Neutrophil (primary cell): Measurements from ENCODE around the gene MYO3B.

Source experiments
- H3K27ac ChIP-seq: fragments of 200-600 bp; sonication (generic); 2 replicates; pipeline ENCODE4 v1.5.1; 2016; ENCODE audit warnings: mild to moderate bottlenecking, moderate library complexity
- H3K27me3 ChIP-seq: fragments of 200-600 bp; sonication (generic); 2 replicates; pipeline ENCODE4 v1.6.0; 2016; ENCODE audit warnings: mild to moderate bottlenecking
- H3K36me3 ChIP-seq: fragments of 200-600 bp; sonication (generic); 2 replicates; pipeline ENCODE4 v1.5.1; 2017
- H3K4me1 ChIP-seq, 2 experiments: fragments of 200-600 bp in 1 of 2; sonication (generic) in 1 of 2; 1 replicate in 1 of 2; 2 replicates in 1 of 2; pipeline versions ENCODE4 v1.5.1 to v1.6.1; 2013 to 2016; ENCODE audit warnings: low read depth in 1 of 2, low read length in 1 of 2, mild to moderate bottlenecking in 1 of 2, moderate library complexity in 1 of 2; ENCODE audit not compliant: control insufficient read depth in 1 of 2, insufficient read depth in 1 of 2
- H3K4me3 ChIP-seq, 2 experiments: fragments of 200-600 bp in 1 of 2; sonication (generic) in 1 of 2; 1 replicate in 1 of 2; 2 replicates in 1 of 2; pipeline ENCODE4 v1.5.1; 2013 to 2016; ENCODE audit warnings: low read depth in 1 of 2, low read length in 1 of 2, mild to moderate bottlenecking in 1 of 2, moderate library complexity in 1 of 2
- H3K9me3 ChIP-seq: fragments of 200-600 bp; sonication (generic); 2 replicates; pipeline ENCODE4 v1.5.1; 2016
- TF ChIP-seq, protein P1 (sequence below): fragments of 200-600 bp; sonication (generic); IDR thresholded peaks from 2 replicates; pipeline ENCODE4 v1.5.1; 2016; ENCODE audit warnings: antibody characterized with exemption

Gene MYO3B

GRCh38 chr2:170177950-170178781 is at the start of gene MYO3B:
Gene MYO3B, plus strand, starts transcription at chr2:170178147. Its CDS starts 141 bp downstream, at chr2:170178288.
- Histone ChIP-seq H3K36me3 (no peaks in the 10 kb centered on the region), H3K27me3 (no peaks in the 10 kb centered on the region), H3K9me3 (no peaks in the 10 kb centered on the region), H3K4me1 (no peaks in the 10 kb centered on the region), H3K27ac (no peak within 1 kb of the TSS), H3K4me3 (no peak within 1 kb of the TSS)
- TF ChIP-seq, protein P1, sequence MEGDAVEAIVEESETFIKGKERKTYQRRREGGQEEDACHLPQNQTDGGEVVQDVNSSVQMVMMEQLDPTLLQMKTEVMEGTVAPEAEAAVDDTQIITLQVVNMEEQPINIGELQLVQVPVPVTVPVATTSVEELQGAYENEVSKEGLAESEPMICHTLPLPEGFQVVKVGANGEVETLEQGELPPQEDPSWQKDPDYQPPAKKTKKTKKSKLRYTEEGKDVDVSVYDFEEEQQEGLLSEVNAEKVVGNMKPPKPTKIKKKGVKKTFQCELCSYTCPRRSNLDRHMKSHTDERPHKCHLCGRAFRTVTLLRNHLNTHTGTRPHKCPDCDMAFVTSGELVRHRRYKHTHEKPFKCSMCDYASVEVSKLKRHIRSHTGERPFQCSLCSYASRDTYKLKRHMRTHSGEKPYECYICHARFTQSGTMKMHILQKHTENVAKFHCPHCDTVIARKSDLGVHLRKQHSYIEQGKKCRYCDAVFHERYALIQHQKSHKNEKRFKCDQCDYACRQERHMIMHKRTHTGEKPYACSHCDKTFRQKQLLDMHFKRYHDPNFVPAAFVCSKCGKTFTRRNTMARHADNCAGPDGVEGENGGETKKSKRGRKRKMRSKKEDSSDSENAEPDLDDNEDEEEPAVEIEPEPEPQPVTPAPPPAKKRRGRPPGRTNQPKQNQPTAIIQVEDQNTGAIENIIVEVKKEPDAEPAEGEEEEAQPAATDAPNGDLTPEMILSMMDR: no peak

GRCh38 chr2:170139276-170139967 is 38.5 kb upstream of the MYO3B start:
- Histone ChIP-seq H3K4me1 (no peaks in the 10 kb centered on the region), H3K9me3 (no peaks in the 10 kb centered on the region), H3K27me3 (no peaks in the 10 kb centered on the region), H3K27ac (no peak overlapping the region), H3K36me3 (no peaks in the 10 kb centered on the region), H3K4me3 (no peak overlapping the region)
- TF ChIP-seq, protein P1: no peak

GRCh38 chr2:170140561-170140960 is 37.4 kb upstream of the MYO3B start:
- no peaks in the 10 kb centered on the region for H3K36me3 ChIP-seq
- H3K27ac ChIP-seq: no peak overlapping the region
- H3K9me3 ChIP-seq: no peaks in the 10 kb centered on the region
- H3K27me3 ChIP-seq: no peaks in the 10 kb centered on the region
- no peak overlapping the region for H3K4me3 ChIP-seq
- no peaks in the 10 kb centered on the region for H3K4me1 ChIP-seq
- TF ChIP-seq, protein P1: no peak

DNA sequence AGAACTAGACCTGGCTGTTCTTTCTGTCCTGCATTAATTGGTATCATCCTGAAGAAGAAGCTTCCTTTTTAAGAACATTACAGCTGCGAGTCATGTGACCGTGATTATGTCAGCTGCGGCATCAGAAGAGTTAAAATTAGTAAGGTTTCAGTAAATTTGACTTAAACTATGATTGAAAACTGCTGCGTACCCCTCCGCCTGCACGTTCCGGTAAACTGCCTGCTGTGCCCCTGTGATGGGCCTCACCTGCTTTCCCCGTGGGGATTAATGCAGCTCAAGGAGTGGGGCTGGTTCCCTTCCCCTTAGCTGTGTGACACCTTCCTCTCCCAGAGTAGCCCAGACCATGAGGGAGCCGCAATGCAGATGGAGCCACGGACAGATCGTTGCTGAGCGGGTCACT is 36.1 kb upstream of the MYO3B start:
- no peak overlapping the region for H3K27ac ChIP-seq
- TF ChIP-seq, protein P1: no peak

GRCh38 chr2:170142502-170142901 is 35.4 kb upstream of the MYO3B start:
- H3K4me3 ChIP-seq: no peak overlapping the region

More for the DNA sequence above, 36.1 kb upstream of the MYO3B start:
- H3K27me3 ChIP-seq: no peaks in the 10 kb centered on the region
- H3K4me1 ChIP-seq: no peaks in the 10 kb centered on the region
- no peaks in the 10 kb centered on the region for H3K36me3 ChIP-seq
- no peaks in the 10 kb centered on the region for H3K9me3 ChIP-seq
- no peak overlapping the region for H3K4me3 ChIP-seq

More at GRCh38 chr2:170142502-170142901, 35.4 kb upstream of the MYO3B start:
- no peaks in the 10 kb centered on the region for H3K27me3 ChIP-seq
- H3K4me1 ChIP-seq: no peaks in the 10 kb centered on the region
- no peak overlapping the region for H3K27ac ChIP-seq
- TF ChIP-seq, protein P1: no peak
- no peaks in the 10 kb centered on the region for H3K36me3 ChIP-seq
- no peaks in the 10 kb centered on the region for H3K9me3 ChIP-seq
